OCI-LY3 (cell line): Measurements from ENCODE around the gene PROM1.

Source experiments
- H2AFZ ChIP-seq: fragments of 200-600, 300-600 bp; shearing (Covaris generic); 2 replicates; pipeline ENCODE4 v1.6.0; 2014; ENCODE audit warnings: antibody characterized with exemption, low read depth, low read length
- H3K27ac ChIP-seq: fragments of 200-600, 300-600 bp; sonication (generic); 2 replicates; pipeline ENCODE4 v1.5.1; 2014; ENCODE audit warnings: mild to moderate bottlenecking, low read length, moderate library complexity, mixed read lengths
- H3K27me3 ChIP-seq: fragments of 200-600, 300-600 bp; sonication (generic); 2 replicates; pipeline ENCODE4 v1.6.1; 2014; ENCODE audit warnings: low read depth, low read length, mixed read lengths
- H3K36me3 ChIP-seq: fragments of 200-600, 300-600 bp; sonication (generic); replicated peaks from 2 replicates; pipeline ENCODE3; 2014; ENCODE audit warnings: low read depth, low read length, mixed read lengths
- H3K4me1 ChIP-seq: fragments of 300-600, 200-600 bp; sonication (generic); 2 replicates; pipeline ENCODE4 v1.6.1; 2014; ENCODE audit warnings: low read length, mixed read lengths
- H3K4me2 ChIP-seq: fragments of 200-600, 300-600 bp; sonication (generic); 2 replicates; pipeline ENCODE4 v1.6.1; 2014; ENCODE audit warnings: low read length, mixed read lengths
- H3K4me3 ChIP-seq: fragments of 300-600, 200-600 bp; sonication (generic); 2 replicates; pipeline ENCODE4 v1.5.1; 2014; ENCODE audit warnings: antibody characterized with exemption, mild to moderate bottlenecking, low read length, moderate library complexity
- H3K79me2 ChIP-seq: fragments of 300-600, 200-600 bp; shearing (Covaris generic); 2 replicates; pipeline ENCODE4 v1.6.1; 2014; ENCODE audit warnings: mild to moderate bottlenecking, low read length, mixed read lengths
- H3K9ac ChIP-seq: fragments of 300-600, 200-600 bp; shearing (Covaris generic); 2 replicates; pipeline ENCODE4 v1.6.0; 2014; ENCODE audit warnings: mild to moderate bottlenecking, low read length, moderate library complexity
- H3K9me3 ChIP-seq: fragments of 200-600, 300-600 bp; shearing (Covaris generic); 2 replicates; pipeline ENCODE4 v1.6.1; 2014; ENCODE audit warnings: low read length, mixed read lengths; ENCODE audit not compliant: insufficient read depth
- H4K20me1 ChIP-seq: fragments of 200-600, 300-600 bp; sonication (generic); 2 replicates; pipeline ENCODE4 v1.6.1; 2016; ENCODE audit warnings: low read length, mixed read lengths; ENCODE audit not compliant: insufficient read depth
- CTCF ChIP-seq: fragments of 200-600, 300-600 bp; sonication (generic); IDR thresholded peaks from 2 replicates; pipeline ENCODE4 v1.5.1; 2014; ENCODE audit warnings: antibody characterized with exemption, low read length, low read depth
- EZH2phosphoT487 ChIP-seq: fragments of 200-600 bp; shearing (Covaris generic); IDR thresholded peaks from 2 replicates; pipeline ENCODE4 v1.6.1; 2018; ENCODE audit warnings: antibody characterized with exemption, mixed run types, low read depth

Gene PROM1

GRCh38 chr4:15926486-15926885 lies 157.3 kb downstream of the PROM1 start:
- no peak overlapping the region for H2AFZ ChIP-seq

GRCh38 chr4:15925830-15926229 lies 158.0 kb downstream of the PROM1 start:
- Histone ChIP-seq H4K20me1 (no peaks in the 10 kb centered on the region), H3K36me3 (no peaks in the 10 kb centered on the region), H3K9ac (no peak overlapping the region), H3K27me3 (peaks cover 9% of the 10 kb centered on the region; the same call in 1 of the 2 replicates), H3K4me2 (no peak overlapping the region), H3K9me3 (no peaks in the 10 kb centered on the region), H3K4me1 (no peaks in the 10 kb centered on the region), H3K27ac (no peak overlapping the region), H2AFZ (no peak overlapping the region), H3K4me3 (no peak overlapping the region), H3K79me2 (no peaks in the 10 kb centered on the region)
- TF ChIP-seq CTCF (no peak), EZH2phosphoT487 (no peak)

More at GRCh38 chr4:15926486-15926885, 157.3 kb downstream of the PROM1 start:
- no peaks in the 10 kb centered on the region for H3K36me3 ChIP-seq
- H4K20me1 ChIP-seq = no peaks in the 10 kb centered on the region
- no peak overlapping the region for H3K4me3 ChIP-seq
- H3K9me3 ChIP-seq = no peaks in the 10 kb centered on the region; the same call in 1 of the 2 replicates
- H3K79me2 ChIP-seq = no peaks in the 10 kb centered on the region
- H3K9ac ChIP-seq = no peak overlapping the region
- no peak overlapping the region for H3K27ac ChIP-seq
- peaks cover 4% of the 10 kb centered on the region; the same call in 1 of the 2 replicates for H3K4me1 ChIP-seq
- no peak overlapping the region for H3K4me2 ChIP-seq
- no peak for TF ChIP-seq EZH2phosphoT487
- TF ChIP-seq CTCF = no peak
- H3K27me3 ChIP-seq = peaks cover 5% of the 10 kb centered on the region; the same call in 1 of the 2 replicates

GRCh38 chr4:15921592-15921932 lies 162.3 kb downstream of the PROM1 start:
- H3K9me3 ChIP-seq = no peaks in the 10 kb centered on the region
- H2AFZ ChIP-seq = no peak overlapping the region
- H3K9ac ChIP-seq = no peak overlapping the region

More at GRCh38 chr4:15921592-15921932, 162.3 kb downstream of the PROM1 start:
- no peak overlapping the region for H3K4me2 ChIP-seq
- H3K79me2 ChIP-seq = no peaks in the 10 kb centered on the region
- TF ChIP-seq EZH2phosphoT487 = no peak
- TF ChIP-seq CTCF = no peak
- peaks cover 11% of the 10 kb centered on the region; the same call in 1 of the 2 replicates for H3K27me3 ChIP-seq
- H3K27ac ChIP-seq = no peak overlapping the region
- H4K20me1 ChIP-seq = no peaks in the 10 kb centered on the region
- no peak overlapping the region for H3K4me3 ChIP-seq
- no peaks in the 10 kb centered on the region for H3K36me3 ChIP-seq
- no peaks in the 10 kb centered on the region for H3K4me1 ChIP-seq
